Testis (tissue), 2 donors: ENCODE data around the gene STX4.

Experiments used
- POLR2A ChIP-seq: fragments of 450-650 bp; IDR thresholded peaks from one replicate; pipeline ENCODE4 v1.6.1; 2017; ENCODE audit warnings: antibody characterized with exemption, mild to moderate bottlenecking, moderate library complexity
- TF ChIP-seq, protein P1 (sequence below), 3 experiments: fragments of 450-650 bp in 2 of 3; fragments of 200-600 bp in 1 of 3; sonication (generic) in 1 of 3; IDR thresholded peaks; one replicate each; pipeline ENCODE4 v1.5.1; 2016 to 2019; ENCODE audit warnings: antibody characterized with exemption in 3 of 3, mild to moderate bottlenecking in 2 of 3, moderate library complexity in 1 of 3

DNA sequence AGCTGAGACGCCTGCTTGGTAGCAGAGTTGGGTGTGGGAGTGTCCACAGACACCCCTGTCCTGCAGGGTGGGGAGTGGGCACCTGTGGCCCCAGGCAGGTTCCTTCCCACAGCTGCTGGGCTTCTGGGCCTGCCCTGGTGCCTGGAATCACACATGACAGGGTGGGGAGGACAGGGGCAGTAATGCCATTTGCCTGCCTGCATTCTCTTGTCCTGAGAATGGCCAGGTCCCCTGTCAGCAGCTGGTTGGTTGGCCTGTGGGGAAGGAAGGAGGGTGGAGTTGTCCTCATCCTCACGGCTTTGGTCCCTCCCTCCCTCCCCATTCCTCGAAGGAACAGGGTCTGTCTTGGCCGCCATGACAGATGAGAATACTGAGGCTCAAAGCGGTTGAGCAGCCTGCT is 50.2 kb downstream of the STX4 start:
- TF ChIP-seq, protein P1, sequence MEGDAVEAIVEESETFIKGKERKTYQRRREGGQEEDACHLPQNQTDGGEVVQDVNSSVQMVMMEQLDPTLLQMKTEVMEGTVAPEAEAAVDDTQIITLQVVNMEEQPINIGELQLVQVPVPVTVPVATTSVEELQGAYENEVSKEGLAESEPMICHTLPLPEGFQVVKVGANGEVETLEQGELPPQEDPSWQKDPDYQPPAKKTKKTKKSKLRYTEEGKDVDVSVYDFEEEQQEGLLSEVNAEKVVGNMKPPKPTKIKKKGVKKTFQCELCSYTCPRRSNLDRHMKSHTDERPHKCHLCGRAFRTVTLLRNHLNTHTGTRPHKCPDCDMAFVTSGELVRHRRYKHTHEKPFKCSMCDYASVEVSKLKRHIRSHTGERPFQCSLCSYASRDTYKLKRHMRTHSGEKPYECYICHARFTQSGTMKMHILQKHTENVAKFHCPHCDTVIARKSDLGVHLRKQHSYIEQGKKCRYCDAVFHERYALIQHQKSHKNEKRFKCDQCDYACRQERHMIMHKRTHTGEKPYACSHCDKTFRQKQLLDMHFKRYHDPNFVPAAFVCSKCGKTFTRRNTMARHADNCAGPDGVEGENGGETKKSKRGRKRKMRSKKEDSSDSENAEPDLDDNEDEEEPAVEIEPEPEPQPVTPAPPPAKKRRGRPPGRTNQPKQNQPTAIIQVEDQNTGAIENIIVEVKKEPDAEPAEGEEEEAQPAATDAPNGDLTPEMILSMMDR (IDR thresholded peaks at IDR 0.05): no peak
- no peak for TF ChIP-seq POLR2A
